ENCODE results near the gene ASMTL. TPM values are rescaled to one million over a fixed set of nuclear protein-coding genes. Genes with fewer than 3 reads are reported as not detected.

Gene ASMTL
- total RNA-seq, 6 experiments from 2014 or later, result 12.5 to 27.3 (median 18.6) TPM

- H3K27ac ChIP-seq, result no peak overlapping the region
- TF ChIP-seq POLR2A (IDR thresholded peaks at IDR 0.05) (no peak), CTCF (IDR thresholded peaks at IDR 0.05) (no peak)
- WGBS (ENCODE audit: insufficient coverage, low coverage, low lambda C conversion rate, missing lambda C conversion rate), result 64% methylated on average over 15 of the region's 29 CpGs
- DNase-seq (peak in 1 of 3 donors; percentile 44), ATAC-seq (peak in 3 of 4 donors; percentile 11 to 76 (median 65))
- no peak overlapping the region for H3K4me3 ChIP-seq
- intact Hi-C loops (cut with DNase I), result no loop called here
- peaks cover 0 to 11% (median 7%) of the 10 kb centered on the region in 4 donors for H3K36me3 ChIP-seq
- no peaks in the 10 kb centered on the region for H3K9me3 ChIP-seq
- peaks cover 0 to 4% (median 2%) of the 10 kb centered on the region in 4 donors for H3K4me1 ChIP-seq
- H3K27me3 ChIP-seq, result no peaks in the 10 kb centered on the region
Measured at GRCh38 chrX:1398431-1399340, 54.0 kb downstream of the ASMTL start.

DNA sequence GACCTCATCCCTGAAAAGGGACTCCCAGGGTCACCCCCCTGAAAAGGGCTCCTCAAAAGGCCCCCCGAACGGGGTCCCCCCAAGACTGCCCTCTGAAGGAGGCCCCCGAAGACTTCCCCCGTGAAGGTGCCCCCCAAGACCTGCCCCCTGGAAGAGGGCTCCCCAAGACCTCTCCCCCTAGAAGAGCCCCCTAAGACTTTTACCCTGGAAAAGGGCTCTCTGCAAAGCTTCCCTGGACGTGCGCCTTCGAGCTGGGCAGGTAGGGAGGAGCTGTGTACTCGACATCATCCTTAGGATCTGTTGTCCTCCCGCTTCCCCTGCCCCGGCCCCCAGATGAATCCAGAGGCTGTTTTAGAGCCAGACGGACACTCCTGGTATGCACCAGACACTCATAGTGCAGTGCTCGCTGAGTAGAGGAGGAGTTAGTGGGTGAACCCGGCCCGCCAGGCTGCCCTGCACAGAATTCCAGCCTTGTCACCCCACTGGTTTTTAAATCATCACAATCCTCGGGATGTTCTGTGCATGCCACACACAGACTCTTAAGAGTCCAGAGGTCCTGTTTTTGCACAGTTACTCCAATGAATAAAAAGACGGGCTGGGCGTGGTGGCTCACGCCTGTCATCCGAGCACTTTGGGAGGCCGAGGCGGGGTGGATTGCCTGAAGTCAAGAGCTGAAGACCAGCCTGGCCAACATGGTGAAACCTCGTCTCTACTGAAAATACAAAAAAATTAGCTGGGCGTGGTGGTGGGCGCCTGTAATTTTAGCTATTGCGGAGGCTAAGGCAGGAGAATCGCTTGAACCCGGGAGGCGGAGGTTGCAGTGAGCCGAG, 55.1 kb downstream of the ASMTL start:
- ATAC-seq, result no peak
- H3K27ac ChIP-seq, result no peak overlapping the region
- no peaks in the 10 kb centered on the region for H3K9me3 ChIP-seq
- no peak overlapping the region for H3K4me3 ChIP-seq
- 88% methylated on average over 11 of the region's 29 CpGs for WGBS (ENCODE audit: insufficient coverage, low coverage, low lambda C conversion rate, missing lambda C conversion rate)
- intact Hi-C loops (cut with DNase I), result no loop called here
- no peaks in the 10 kb centered on the region for H3K27me3 ChIP-seq
- peaks cover 0 to 3% (median 0%) of the 10 kb centered on the region in 4 donors for H3K36me3 ChIP-seq
- peak in 1 of 3 donors; percentile 27 for DNase-seq
- TF ChIP-seq POLR2A (IDR thresholded peaks at IDR 0.05) (no peak), CTCF (IDR thresholded peaks at IDR 0.05) (no peak)
- peaks cover 0 to 11% (median 5%) of the 10 kb centered on the region in 4 donors for H3K4me1 ChIP-seq

GRCh38 chrX:1397001-1397400, 55.7 kb downstream of the ASMTL start:
- Histone ChIP-seq H3K36me3 (peaks cover 0 to 3% (median 0%) of the 10 kb centered on the region in 4 donors), H3K27me3 (no peaks in the 10 kb centered on the region), H3K4me1 (peaks cover 0 to 11% (median 5%) of the 10 kb centered on the region in 4 donors), H3K4me3 (no peak overlapping the region), H3K9me3 (no peaks in the 10 kb centered on the region), H3K27ac (no peak overlapping the region)
- TF ChIP-seq POLR2A (IDR thresholded peaks at IDR 0.05) (no peak), CTCF (IDR thresholded peaks at IDR 0.05) (no peak)
- DNase-seq, result peak in 1 of 3 donors; percentile 28
- intact Hi-C loops (cut with DNase I), result no loop called here
- ATAC-seq, result no peak
- WGBS (ENCODE audit: insufficient coverage, low coverage, low lambda C conversion rate, missing lambda C conversion rate), result no CpG with 5 or more reads among the region's 15 CpGs

- ATAC-seq, result no peak
- H3K9me3 ChIP-seq, result no peaks in the 10 kb centered on the region
- H3K27me3 ChIP-seq, result no peaks in the 10 kb centered on the region
- H3K4me3 ChIP-seq, result no peak overlapping the region
- H3K4me1 ChIP-seq, result peaks cover 0 to 16% (median 7%) of the 10 kb centered on the region in 4 donors
- no peak overlapping the region for H3K27ac ChIP-seq
- WGBS (ENCODE audit: insufficient coverage, low coverage, low lambda C conversion rate, missing lambda C conversion rate), result 96% methylated on average over 5 of the region's 5 CpGs
- no peak for TF ChIP-seq POLR2A (IDR thresholded peaks at IDR 0.05)
- DNase-seq, result no peak
- peaks cover 0 to 3% (median 0%) of the 10 kb centered on the region in 4 donors for H3K36me3 ChIP-seq
- intact Hi-C loops (cut with DNase I), result no loop called here
Measured at GRCh38 chrX:1395646-1396216, 57.0 kb downstream of the ASMTL start.

All from right lobe of liver (tissue), 6 donors.